ENCODE results near the gene ACAD8.

Gene ACAD8

DNA sequence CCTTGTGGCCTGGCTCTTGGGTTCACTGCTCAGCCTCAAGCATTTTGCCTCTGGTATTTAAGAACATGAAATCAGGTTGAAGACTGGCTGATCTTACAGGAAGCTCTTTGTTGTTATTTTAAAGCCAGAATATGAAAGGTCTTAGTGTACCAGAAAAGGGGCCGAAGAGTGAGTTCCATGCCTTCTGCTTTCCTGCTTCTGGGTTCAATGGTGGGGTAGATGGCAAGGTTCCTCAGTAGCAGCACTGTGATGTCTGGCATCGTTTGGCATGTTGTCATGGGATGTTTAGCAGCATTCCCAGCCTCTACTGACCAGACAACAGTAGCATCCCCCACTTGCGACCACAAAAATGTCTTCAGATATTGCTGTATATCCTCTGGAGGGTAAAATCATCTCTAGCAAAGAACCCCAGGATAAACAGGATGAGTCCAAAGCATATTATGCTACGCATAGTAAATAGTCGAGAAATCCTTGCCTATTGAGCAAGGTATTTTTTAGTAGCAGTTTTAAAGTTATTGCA, 26.5 kb upstream of the ACAD8 start:
- no peak for ATAC-seq
- TF ChIP-seq RARB (CRISPR knock-in tag; IDR thresholded peaks at IDR 0.05) (no peak), ZFP3 (CRISPR knock-in tag; IDR thresholded peaks at IDR 0.05) (no peak)

DNA sequence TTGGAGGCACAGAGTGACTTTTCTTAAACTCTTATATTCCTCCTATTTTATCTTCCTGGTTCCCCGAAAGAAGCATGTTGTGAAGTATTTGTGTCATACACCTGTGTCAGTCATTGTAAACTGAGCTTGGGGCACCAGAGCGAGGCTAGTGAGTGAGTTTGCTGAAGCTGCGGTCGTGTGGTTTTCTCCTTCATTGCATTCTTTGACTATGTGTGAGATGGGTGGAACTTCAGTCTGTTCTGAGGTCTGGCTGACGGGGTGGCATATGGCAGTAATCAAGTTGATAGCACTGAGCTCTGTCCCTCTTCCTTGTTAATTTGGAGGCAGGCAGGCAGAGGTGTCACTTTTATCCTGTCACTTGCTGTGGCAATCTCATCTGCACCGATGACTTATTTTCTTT, 24.7 kb upstream of the ACAD8 start:
- TF ChIP-seq, protein P1, sequence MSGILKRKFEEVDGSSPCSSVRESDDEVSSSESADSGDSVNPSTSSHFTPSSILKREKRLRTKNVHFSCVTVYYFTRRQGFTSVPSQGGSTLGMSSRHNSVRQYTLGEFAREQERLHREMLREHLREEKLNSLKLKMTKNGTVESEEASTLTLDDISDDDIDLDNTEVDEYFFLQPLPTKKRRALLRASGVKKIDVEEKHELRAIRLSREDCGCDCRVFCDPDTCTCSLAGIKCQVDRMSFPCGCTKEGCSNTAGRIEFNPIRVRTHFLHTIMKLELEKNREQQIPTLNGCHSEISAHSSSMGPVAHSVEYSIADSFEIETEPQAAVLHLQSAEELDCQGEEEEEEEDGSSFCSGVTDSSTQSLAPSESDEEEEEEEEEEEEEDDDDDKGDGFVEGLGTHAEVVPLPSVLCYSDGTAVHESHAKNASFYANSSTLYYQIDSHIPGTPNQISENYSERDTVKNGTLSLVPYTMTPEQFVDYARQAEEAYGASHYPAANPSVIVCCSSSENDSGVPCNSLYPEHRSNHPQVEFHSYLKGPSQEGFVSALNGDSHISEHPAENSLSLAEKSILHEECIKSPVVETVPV (CRISPR knock-in tag; IDR thresholded peaks at IDR 0.05): no peak
- TF ChIP-seq, protein P2, sequence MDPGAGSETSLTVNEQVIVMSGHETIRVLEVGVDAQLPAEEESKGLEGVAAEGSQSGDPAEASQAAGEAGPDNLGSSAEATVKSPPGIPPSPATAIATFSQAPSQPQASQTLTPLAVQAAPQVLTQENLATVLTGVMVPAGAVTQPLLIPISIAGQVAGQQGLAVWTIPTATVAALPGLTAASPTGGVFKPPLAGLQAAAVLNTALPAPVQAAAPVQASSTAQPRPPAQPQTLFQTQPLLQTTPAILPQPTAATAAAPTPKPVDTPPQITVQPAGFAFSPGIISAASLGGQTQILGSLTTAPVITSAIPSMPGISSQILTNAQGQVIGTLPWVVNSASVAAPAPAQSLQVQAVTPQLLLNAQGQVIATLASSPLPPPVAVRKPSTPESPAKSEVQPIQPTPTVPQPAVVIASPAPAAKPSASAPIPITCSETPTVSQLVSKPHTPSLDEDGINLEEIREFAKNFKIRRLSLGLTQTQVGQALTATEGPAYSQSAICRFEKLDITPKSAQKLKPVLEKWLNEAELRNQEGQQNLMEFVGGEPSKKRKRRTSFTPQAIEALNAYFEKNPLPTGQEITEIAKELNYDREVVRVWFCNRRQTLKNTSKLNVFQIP (CRISPR knock-in tag; IDR thresholded peaks at IDR 0.05; ENCODE audit: borderline replicate concordance, low read depth): no peak
- TF ChIP-seq GLIS3 (CRISPR knock-in tag; IDR thresholded peaks at IDR 0.05) (no peak), ZC3H10 (CRISPR knock-in tag; IDR thresholded peaks at IDR 0.05) (no peak), BACH2 (CRISPR knock-in tag; IDR thresholded peaks at IDR 0.05; ENCODE audit: borderline replicate concordance) (no peak), ZNF70 (CRISPR knock-in tag; IDR thresholded peaks at IDR 0.05) (no peak), ZFP3 (CRISPR knock-in tag; IDR thresholded peaks at IDR 0.05) (no peak)
- TF ChIP-seq, protein P3, sequence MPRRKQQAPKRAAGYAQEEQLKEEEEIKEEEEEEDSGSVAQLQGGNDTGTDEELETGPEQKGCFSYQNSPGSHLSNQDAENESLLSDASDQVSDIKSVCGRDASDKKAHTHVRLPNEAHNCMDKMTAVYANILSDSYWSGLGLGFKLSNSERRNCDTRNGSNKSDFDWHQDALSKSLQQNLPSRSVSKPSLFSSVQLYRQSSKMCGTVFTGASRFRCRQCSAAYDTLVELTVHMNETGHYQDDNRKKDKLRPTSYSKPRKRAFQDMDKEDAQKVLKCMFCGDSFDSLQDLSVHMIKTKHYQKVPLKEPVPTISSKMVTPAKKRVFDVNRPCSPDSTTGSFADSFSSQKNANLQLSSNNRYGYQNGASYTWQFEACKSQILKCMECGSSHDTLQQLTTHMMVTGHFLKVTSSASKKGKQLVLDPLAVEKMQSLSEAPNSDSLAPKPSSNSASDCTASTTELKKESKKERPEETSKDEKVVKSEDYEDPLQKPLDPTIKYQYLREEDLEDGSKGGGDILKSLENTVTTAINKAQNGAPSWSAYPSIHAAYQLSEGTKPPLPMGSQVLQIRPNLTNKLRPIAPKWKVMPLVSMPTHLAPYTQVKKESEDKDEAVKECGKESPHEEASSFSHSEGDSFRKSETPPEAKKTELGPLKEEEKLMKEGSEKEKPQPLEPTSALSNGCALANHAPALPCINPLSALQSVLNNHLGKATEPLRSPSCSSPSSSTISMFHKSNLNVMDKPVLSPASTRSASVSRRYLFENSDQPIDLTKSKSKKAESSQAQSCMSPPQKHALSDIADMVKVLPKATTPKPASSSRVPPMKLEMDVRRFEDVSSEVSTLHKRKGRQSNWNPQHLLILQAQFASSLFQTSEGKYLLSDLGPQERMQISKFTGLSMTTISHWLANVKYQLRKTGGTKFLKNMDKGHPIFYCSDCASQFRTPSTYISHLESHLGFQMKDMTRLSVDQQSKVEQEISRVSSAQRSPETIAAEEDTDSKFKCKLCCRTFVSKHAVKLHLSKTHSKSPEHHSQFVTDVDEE (CRISPR knock-in tag; IDR thresholded peaks at IDR 0.05): no peak
- ATAC-seq: no peak

DNA sequence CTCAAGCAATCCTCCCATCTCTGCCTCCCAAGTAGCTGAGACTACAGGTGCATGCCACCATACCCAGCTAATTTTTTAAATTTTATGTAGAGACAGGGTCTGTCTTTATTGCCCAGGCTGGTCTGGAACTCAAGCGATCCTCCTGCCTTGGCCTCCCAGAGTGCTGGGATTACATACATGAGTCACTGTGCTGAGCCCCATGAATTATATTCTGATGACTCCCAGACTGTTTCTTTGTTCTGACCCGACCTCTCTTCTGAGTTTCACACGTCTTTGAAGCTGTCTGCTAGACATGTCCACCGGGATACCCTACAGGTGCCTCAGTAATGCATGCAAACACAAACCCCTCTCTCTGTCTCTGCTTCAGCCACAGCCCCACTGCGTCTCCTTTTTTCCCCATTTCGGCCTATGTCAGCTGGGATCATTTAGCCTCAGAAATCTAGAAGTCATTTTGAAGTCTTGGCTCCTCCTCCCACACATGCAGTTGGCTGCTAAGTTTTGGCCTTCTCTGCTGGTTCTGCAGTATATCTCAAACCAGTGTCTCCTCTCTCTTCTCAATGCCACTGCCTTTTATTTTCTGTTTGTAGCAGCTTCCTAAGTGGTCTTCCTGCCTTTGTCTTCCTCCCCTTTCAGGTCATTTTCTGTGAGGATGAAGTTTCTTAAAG, 24.1 kb upstream of the ACAD8 start:
- no peak for ATAC-seq

More for the DNA sequence above, 24.1 kb upstream of the ACAD8 start:
- TF ChIP-seq BACH2 (CRISPR knock-in tag; IDR thresholded peaks at IDR 0.05; ENCODE audit: borderline replicate concordance): no peak
- no peak for TF ChIP-seq ISL1 (CRISPR knock-in tag; IDR thresholded peaks at IDR 0.05)
- TF ChIP-seq, protein P4, sequence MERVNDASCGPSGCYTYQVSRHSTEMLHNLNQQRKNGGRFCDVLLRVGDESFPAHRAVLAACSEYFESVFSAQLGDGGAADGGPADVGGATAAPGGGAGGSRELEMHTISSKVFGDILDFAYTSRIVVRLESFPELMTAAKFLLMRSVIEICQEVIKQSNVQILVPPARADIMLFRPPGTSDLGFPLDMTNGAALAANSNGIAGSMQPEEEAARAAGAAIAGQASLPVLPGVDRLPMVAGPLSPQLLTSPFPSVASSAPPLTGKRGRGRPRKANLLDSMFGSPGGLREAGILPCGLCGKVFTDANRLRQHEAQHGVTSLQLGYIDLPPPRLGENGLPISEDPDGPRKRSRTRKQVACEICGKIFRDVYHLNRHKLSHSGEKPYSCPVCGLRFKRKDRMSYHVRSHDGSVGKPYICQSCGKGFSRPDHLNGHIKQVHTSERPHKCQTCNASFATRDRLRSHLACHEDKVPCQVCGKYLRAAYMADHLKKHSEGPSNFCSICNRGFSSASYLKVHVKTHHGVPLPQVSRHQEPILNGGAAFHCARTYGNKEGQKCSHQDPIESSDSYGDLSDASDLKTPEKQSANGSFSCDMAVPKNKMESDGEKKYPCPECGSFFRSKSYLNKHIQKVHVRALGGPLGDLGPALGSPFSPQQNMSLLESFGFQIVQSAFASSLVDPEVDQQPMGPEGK (CRISPR knock-in tag; IDR thresholded peaks at IDR 0.05; ENCODE audit: borderline replicate concordance): no peak
- no peak for TF ChIP-seq ZNF565 (CRISPR knock-in tag; conservative IDR thresholded peaks at IDR 0.05; ENCODE audit: low read depth)
- TF ChIP-seq TOX (CRISPR knock-in tag; IDR thresholded peaks at IDR 0.05; ENCODE audit: borderline replicate concordance): no peak
- TF ChIP-seq CSDC2 (CRISPR knock-in tag; IDR thresholded peaks at IDR 0.05): no peak
- no peak for TF ChIP-seq GLIS3 (CRISPR knock-in tag; IDR thresholded peaks at IDR 0.05)
- TF ChIP-seq, protein P3 (CRISPR knock-in tag; IDR thresholded peaks at IDR 0.05): no peak
- TF ChIP-seq ZNF8 (CRISPR knock-in tag; IDR thresholded peaks at IDR 0.05): no peak
- TF ChIP-seq ZC3H10 (CRISPR knock-in tag; IDR thresholded peaks at IDR 0.05): no peak
- TF ChIP-seq, protein P1 (CRISPR knock-in tag; IDR thresholded peaks at IDR 0.05): no peak
- TF ChIP-seq, protein P2 (CRISPR knock-in tag; IDR thresholded peaks at IDR 0.05; ENCODE audit: borderline replicate concordance, low read depth): no peak
- no peak for TF ChIP-seq ESRRG (CRISPR knock-in tag; IDR thresholded peaks at IDR 0.05)
- TF ChIP-seq, protein P5, sequence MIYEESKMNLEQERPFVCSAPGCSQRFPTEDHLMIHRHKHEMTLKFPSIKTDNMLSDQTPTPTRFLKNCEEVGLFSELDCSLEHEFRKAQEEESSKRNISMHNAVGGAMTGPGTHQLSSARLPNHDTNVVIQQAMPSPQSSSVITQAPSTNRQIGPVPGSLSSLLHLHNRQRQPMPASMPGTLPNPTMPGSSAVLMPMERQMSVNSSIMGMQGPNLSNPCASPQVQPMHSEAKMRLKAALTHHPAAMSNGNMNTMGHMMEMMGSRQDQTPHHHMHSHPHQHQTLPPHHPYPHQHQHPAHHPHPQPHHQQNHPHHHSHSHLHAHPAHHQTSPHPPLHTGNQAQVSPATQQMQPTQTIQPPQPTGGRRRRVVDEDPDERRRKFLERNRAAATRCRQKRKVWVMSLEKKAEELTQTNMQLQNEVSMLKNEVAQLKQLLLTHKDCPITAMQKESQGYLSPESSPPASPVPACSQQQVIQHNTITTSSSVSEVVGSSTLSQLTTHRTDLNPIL (CRISPR knock-in tag; IDR thresholded peaks at IDR 0.05; ENCODE audit: low read depth): no peak
- no peak for TF ChIP-seq PPARA (CRISPR knock-in tag; IDR thresholded peaks at IDR 0.05; ENCODE audit: borderline replicate concordance)
- TF ChIP-seq TCF4 (CRISPR knock-in tag; IDR thresholded peaks at IDR 0.05; ENCODE audit: borderline replicate concordance): no peak

Data from SK-N-SH treated with all-trans-retinoic acid at 6 μM for 48 hours (cell line).